Transverse colon (tissue), 4 donors: ENCODE measurements around the gene RHOT2. TPM values are rescaled to one million over a fixed set of nuclear protein-coding genes. Genes with fewer than 3 reads are reported as not detected.

Experiments used
- DNase-seq: peaks from one replicate; pipeline ENCODE4 v3.0.0-alpha.2; 2019
- H3K27ac ChIP-seq, 4 donors: fragments of 200-600 bp; sonication (generic); 2 replicates each; pipeline ENCODE4 v1.5.1; 2016 to 2018; ENCODE audit warnings: inconsistent platforms in 4 of 4
- H3K27me3 ChIP-seq: fragments of 200-600 bp; sonication (generic); 2 replicates; pipeline ENCODE4 v1.5.1; 2017; ENCODE audit warnings: inconsistent platforms
- H3K36me3 ChIP-seq, 4 donors: fragments of 200-600 bp; sonication (generic); 2 replicates each; pipeline ENCODE4 v1.5.1; 2017 to 2019; ENCODE audit warnings: inconsistent platforms in 4 of 4
- H3K4me1 ChIP-seq, 4 donors: fragments of 200-600 bp; sonication (generic); 2 replicates each; pipeline ENCODE4 v1.5.1; 2017 to 2020; ENCODE audit warnings: inconsistent platforms in 4 of 4
- H3K4me3 ChIP-seq, 4 donors: fragments of 200-600 bp; sonication (generic); 1 replicate in 1 of 4; 2 replicates in 3 of 4; pipeline versions ENCODE4 v1.5.1 to v1.6.1; 2017 to 2019; ENCODE audit warnings: inconsistent platforms in 4 of 4
- H3K9me3 ChIP-seq, 2 donors: fragments of 200-600 bp; sonication (generic); 2 replicates each; pipeline ENCODE4 v1.5.1; 2017 to 2019; ENCODE audit warnings: inconsistent platforms in 2 of 2
- CTCF ChIP-seq, 5 experiments: fragments of 200-600 bp in 3 of 5; fragments of 450-650 bp in 2 of 5; sonication (generic) in 3 of 5; IDR thresholded peaks; 1 replicate in 2 of 5; 2 replicates in 3 of 5; pipeline ENCODE4 v1.5.1; 2016 to 2017; ENCODE audit warnings: antibody characterized with exemption in 5 of 5, inconsistent platforms in 3 of 5, mild to moderate bottlenecking in 2 of 5, moderate library complexity in 1 of 5
- EP300 ChIP-seq: sonication (generic); formaldehyde crosslinking; IDR thresholded peaks from one replicate; pipeline ENCODE4 v1.6.1; 2017; ENCODE audit warnings: antibody characterized with exemption, low read depth
- POLR2A ChIP-seq: fragments of 450-650 bp; IDR thresholded peaks from one replicate; pipeline ENCODE4 v1.6.1; 2016; ENCODE audit warnings: antibody characterized with exemption, mild to moderate bottlenecking, moderate library complexity
- POLR2AphosphoS5 ChIP-seq, 3 donors: sonication (generic); formaldehyde crosslinking; IDR thresholded peaks; one replicate each; pipeline ENCODE4 v1.6.1; 2016; ENCODE audit warnings: antibody characterized with exemption in 3 of 3
- WGBS, 2 donors: methylation state at CpG; one replicate each; pipeline ENCODE4 v1.1.5; 2018; ENCODE audit warnings: low coverage in 1 of 2; 5-methylcytosine and 5-hydroxymethylcytosine counted together
- in situ Hi-C, 4 donors: fragments of 200-750 bp; cut with MboI; loops; one replicate each; pipeline versions ENCODE4 v1.15.0 to v1.15.1; 2017; ENCODE audit warnings: low sequenced_read_pairs in 3 of 4, low pct_ligation_motif_present in 1 of 4, low pct_unique_long_range_greater_than_20kb in 1 of 4
- intact Hi-C: fragments of 100-400 bp; cut with DNase I; formaldehyde crosslinking; loops from one replicate; pipeline ENCODE4 v1.15.1; 2023; ENCODE audit warnings: low total_unique reads
- total RNA-seq, 4 donors: library from RNA; depleted of rRNA; stranded (reverse); fragments of >200 nt; gene quantifications; one replicate each; pipeline ENCODE4 v1.1.0, GENCODE V29; 2016

Gene RHOT2
- total RNA-seq, 4 donors from 2014 or later: 133 to 386 (median 259) TPM

GRCh38 chr16:630815-631405 lies 37.0 kb upstream of the RHOT2 start, which contains the start of gene WFIKKN1:
Gene WFIKKN1 (plus strand): TSS chr16:630985. CDS start chr16:631254, 269 bp downstream.
- Histone ChIP-seq H3K4me3 (no peak within 1 kb of the TSS), H3K27me3 (no peaks in the 10 kb centered on the region), H3K27ac (no peak within 1 kb of the TSS), H3K4me1 (peaks cover 8 to 24% (median 23%) of the 10 kb centered on the region in 4 donors), H3K36me3 (no peaks in the 10 kb centered on the region), H3K9me3 (no peaks in the 10 kb centered on the region)
- 9% methylated on average over 13 of the region's 23 CpGs; no CpG with 5 or more reads in 1 of the 2 donors for WGBS, 2 donors
- in situ Hi-C loops (no loop called here), intact Hi-C loops (loop anchor here (2.0 kb wide), 1 partner anchor 36 kb away; no protein-coding TSS in a partner anchor)
- DNase-seq: no peak
- TF ChIP-seq POLR2AphosphoS5 (IDR thresholded peaks at IDR 0.05) (peak in 1 of 3 donors; percentile 12), EP300 (no peak)

GRCh38 chr16:631808-632358 lies 36.0 kb upstream of the RHOT2 start:
- H3K4me3 ChIP-seq: no peak overlapping the region
- H3K27ac ChIP-seq: no peak overlapping the region
- intact Hi-C loops: loop anchor here (2.0 kb wide), 1 partner anchor 37 kb away; no protein-coding TSS in a partner anchor
- in situ Hi-C loops: no loop called here
- no peaks in the 10 kb centered on the region for H3K27me3 ChIP-seq
- TF ChIP-seq POLR2A: no peak
- TF ChIP-seq CTCF (IDR thresholded peaks at IDR 0.05): no peak
- no peak for TF ChIP-seq POLR2AphosphoS5 (IDR thresholded peaks at IDR 0.05)
- TF ChIP-seq EP300: no peak
- H3K4me1 ChIP-seq: peaks cover 8 to 24% (median 23%) of the 10 kb centered on the region in 4 donors
- WGBS, 2 donors: 27 to 58% methylated on average over 2 to 8 of the region's 9 CpGs
- DNase-seq: no peak
- no peaks in the 10 kb centered on the region for H3K9me3 ChIP-seq
- no peaks in the 10 kb centered on the region for H3K36me3 ChIP-seq

- H3K4me1 ChIP-seq: peaks cover 8 to 31% (median 28%) of the 10 kb centered on the region in 4 donors
- no peaks in the 10 kb centered on the region for H3K9me3 ChIP-seq
- no peak for DNase-seq
- 95% methylated on average over 59 of the region's 67 CpGs; no CpG with 5 or more reads in 1 of the 2 donors for WGBS, 2 donors
- no peak for TF ChIP-seq CTCF (IDR thresholded peaks at IDR 0.05)
- H3K36me3 ChIP-seq: no peaks in the 10 kb centered on the region
- no peak overlapping the region for H3K27ac ChIP-seq
- no peak overlapping the region for H3K4me3 ChIP-seq
- no peaks in the 10 kb centered on the region for H3K27me3 ChIP-seq
- in situ Hi-C loops: no loop called here
- intact Hi-C loops: no loop called here
Measured at GRCh38 chr16:632486-633335, 35.2 kb upstream of the RHOT2 start.

GRCh38 chr16:633336-634050 lies 34.4 kb upstream of the RHOT2 start:
- DNase-seq: no peak
- WGBS, 2 donors: 98 to 100% methylated on average over 2 to 64 of the region's 74 CpGs
- peaks cover 11 to 33% (median 28%) of the 10 kb centered on the region in 4 donors for H3K4me1 ChIP-seq
- H3K4me3 ChIP-seq: no peak overlapping the region
- H3K27me3 ChIP-seq: no peaks in the 10 kb centered on the region
- intact Hi-C loops (no loop called here), in situ Hi-C loops (no loop called here)
- H3K9me3 ChIP-seq: no peaks in the 10 kb centered on the region
- no peak overlapping the region for H3K27ac ChIP-seq
- no peaks in the 10 kb centered on the region for H3K36me3 ChIP-seq
- TF ChIP-seq CTCF (IDR thresholded peaks at IDR 0.05): no peak
- no peak for TF ChIP-seq POLR2A
